Stimulated activated CD4-positive, alpha-beta T cell treated with anti-CD3 and anti-CD28 coated beads, Interleukin-4, amount 100 ng/mL, for 1 hour (primary cell): Measurements from ENCODE around the gene IGFBP5.

Source experiments
- DNase-seq: peaks from one replicate; pipeline ENCODE4 v3.0.0-alpha.2; 2020

IGFBP5 gene

GRCh38 chr2:216687111-216687510 is 8.2 kb downstream of the IGFBP5 start:
- no peak for DNase-seq

GRCh38 chr2:216685327-216685875 is 9.9 kb downstream of the IGFBP5 start:
- no peak for DNase-seq

- DNase-seq, result no peak
Observed at GRCh38 chr2:216683846-216684245, 11.5 kb downstream of the IGFBP5 start.

GRCh38 chr2:216681683-216682082 is 13.7 kb downstream of the IGFBP5 start:
- DNase-seq, result no peak

GRCh38 chr2:216680951-216681629 is 14.3 kb downstream of the IGFBP5 start:
- DNase-seq, result no peak

GRCh38 chr2:216679658-216680024 is 15.7 kb downstream of the IGFBP5 start:
- DNase-seq, result no peak

- DNase-seq, result no peak
Observed at GRCh38 chr2:216678813-216679657, 16.3 kb downstream of the IGFBP5 start.

GRCh38 chr2:216678098-216678465 is 17.3 kb downstream of the IGFBP5 start:
- no peak for DNase-seq

GRCh38 chr2:216677439-216678097 is 17.8 kb downstream of the IGFBP5 start:
- DNase-seq, result no peak

- DNase-seq, result no peak
Observed at GRCh38 chr2:216676630-216677029, 18.7 kb downstream of the IGFBP5 start.

GRCh38 chr2:216674376-216674775 is 21.0 kb downstream of the IGFBP5 start:
- DNase-seq, result no peak

- DNase-seq, result no peak
Observed at GRCh38 chr2:216673609-216674008, 21.7 kb downstream of the IGFBP5 start.

GRCh38 chr2:216673021-216673420 is 22.3 kb downstream of the IGFBP5 start:
- no peak for DNase-seq

- no peak for DNase-seq
Observed at GRCh38 chr2:216672466-216672865, 22.9 kb downstream of the IGFBP5 start.

GRCh38 chr2:216671791-216672343 is 23.5 kb downstream of the IGFBP5 start:
- DNase-seq, result no peak

- no peak for DNase-seq
Observed at GRCh38 chr2:216671081-216671411, 24.3 kb downstream of the IGFBP5 start.

- no peak for DNase-seq
Observed at GRCh38 chr2:216670266-216671080, 24.9 kb downstream of the IGFBP5 start.

GRCh38 chr2:216666461-216667233 is 28.7 kb downstream of the IGFBP5 start:
- DNase-seq, result peak; percentile 65

GRCh38 chr2:216665717-216666116 is 29.6 kb downstream of the IGFBP5 start:
- no peak for DNase-seq

GRCh38 chr2:216665242-216665641 is 30.1 kb downstream of the IGFBP5 start:
- DNase-seq, result no peak

- no peak for DNase-seq
Observed at GRCh38 chr2:216664593-216665034, 30.7 kb downstream of the IGFBP5 start.

GRCh38 chr2:216663846-216664245 is 31.5 kb downstream of the IGFBP5 start:
- no peak for DNase-seq
